Ovary (tissue), 9 donors: ENCODE measurements around the gene CD300A. TPM values are rescaled to one million over a fixed set of nuclear protein-coding genes. Genes with fewer than 3 reads are reported as not detected.

Source experiments
- DNase-seq, 5 donors: peaks; one replicate each; pipeline ENCODE4 v3.0.0-alpha.2; 2019 to 2020
- H3K27ac ChIP-seq, 2 donors: fragments of 200-600 bp; one replicate each; pipeline versions ENCODE4 v1.5.1 to v1.8.0; 2019 to 2022
- H3K27me3 ChIP-seq: fragments of 200-600 bp; one replicate; pipeline ENCODE4 v1.8.0; 2022
- H3K36me3 ChIP-seq: fragments of 200-600 bp; sonication (generic); one replicate; pipeline ENCODE4 v1.5.1; 2019
- H3K4me1 ChIP-seq: one replicate; pipeline ENCODE4 v1.8.1; 2013; ENCODE audit warnings: mild to moderate bottlenecking, moderate library complexity; ENCODE audit not compliant: insufficient read depth
- H3K4me3 ChIP-seq: fragments of 200-600 bp; sonication (generic); one replicate; pipeline ENCODE4 v1.5.1; 2017
- H3K9me3 ChIP-seq, 2 donors: fragments of 200-600 bp in 1 of 2; sonication (generic) in 1 of 2; one replicate each; pipeline versions ENCODE4 v1.5.1 to v1.8.1; 2013 to 2019; ENCODE audit warnings: mild to moderate bottlenecking in 1 of 2, moderate library complexity in 1 of 2
- EP300 ChIP-seq: sonication (generic); formaldehyde crosslinking; IDR thresholded peaks from one replicate; pipeline ENCODE4 v1.6.1; 2017; ENCODE audit warnings: antibody characterized with exemption
- POLR2A ChIP-seq: fragments of 450-650 bp; IDR thresholded peaks from one replicate; pipeline ENCODE4 v1.6.1; 2017; ENCODE audit warnings: antibody characterized with exemption, mild to moderate bottlenecking, moderate library complexity
- WGBS, 3 donors: extraction: QIAGEN DNeasy Blood & Tissue Kit in 1 of 3; methylation state at CpG; one replicate each; pipeline versions ENCODE4 v1.1.5 to v1.1.7; 2013 to 2017; 5-methylcytosine and 5-hydroxymethylcytosine counted together
- intact Hi-C, 4 donors: fragments of 100-400 bp; cut with DNase I; formaldehyde crosslinking; loops; one replicate each; pipeline versions ENCODE4 v1.11.0 to v1.15.1; 2022 to 2023
- polyA plus RNA-seq, 2 donors: library from polyadenylated mRNA; stranded (reverse); fragments of 200-250 nt in 1 of 2; fragments of 350-450 nt in 1 of 2; fragmentation: Illumina TruSeq in 1 of 2; extraction: RNeasy Lipid Tissue Mini Kit (QIAGEN cat#74804) in 1 of 2; gene quantifications; one replicate each; pipeline ENCODE4 v1.2.3, GENCODE V29; 2013 to 2014
- total RNA-seq, 7 donors: library from RNA; depleted of rRNA in 2 of 7; stranded (reverse); fragments of >200 nt in 2 of 7; fragmentation: NEBNext Ultra II Directional in 3 of 7; extraction: Animal tissue kit (Norgen Biotek cat#: 25700) in 3 of 7; gene quantifications; one replicate each; pipeline versions ENCODE4 v1.1.0 to v1.2.4, GENCODE V29; 2016 to 2023
- TF ChIP-seq, protein P1 (sequence below), 3 donors: fragments of 450-650 bp in 2 of 3; fragments of 200-600 bp in 1 of 3; IDR thresholded peaks; one replicate each; pipeline versions ENCODE4 v1.5.1 to v1.8.0; 2016 to 2022; ENCODE audit warnings: antibody characterized with exemption in 3 of 3, mild to moderate bottlenecking in 1 of 3
- donor health status: DM: no; HTN: no; CAD: no; lungs with moderate emphysema.
- donor health status: DM: no; HTN: no; CAD: no.
- donor health status: Bipolar disorder and iron deficiency.
- donor health status: DM: yes; HTN: yes; CAD: no.
- donor health status: DM: no; HTN: no; CAD: no.
- donor health status: DM: yes; HTN: yes; CAD: no.

CD300A gene
- total and polyA plus RNA-seq, 9 donors, result 1.4 to 5.5 (median 2.1) TPM

DNA sequence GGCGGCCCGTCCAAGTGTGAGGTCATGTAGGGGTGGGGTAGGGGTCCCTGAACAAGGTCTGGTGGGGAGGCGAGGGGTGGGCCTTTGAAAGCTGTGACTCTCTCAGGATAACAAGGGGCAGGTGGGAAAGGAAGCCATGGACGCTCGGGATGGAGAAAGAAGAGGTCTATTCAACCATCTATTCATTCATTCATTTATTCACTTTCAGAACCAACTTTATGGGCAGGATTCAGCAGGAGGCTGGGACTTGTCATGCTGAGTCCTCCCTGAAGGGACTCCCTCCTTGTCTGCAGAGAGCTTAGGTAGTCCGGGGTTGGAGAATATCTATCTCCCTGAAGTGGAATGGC lies 8.6 kb upstream of the CD300A start:
- 26 to 29% (median 28%) methylated on average over 6 of the region's 6 CpGs for WGBS, 3 donors
- H3K9me3 ChIP-seq, result no peaks in the 10 kb centered on the region
- no peaks in the 10 kb centered on the region for H3K36me3 ChIP-seq
- TF ChIP-seq, protein P1, sequence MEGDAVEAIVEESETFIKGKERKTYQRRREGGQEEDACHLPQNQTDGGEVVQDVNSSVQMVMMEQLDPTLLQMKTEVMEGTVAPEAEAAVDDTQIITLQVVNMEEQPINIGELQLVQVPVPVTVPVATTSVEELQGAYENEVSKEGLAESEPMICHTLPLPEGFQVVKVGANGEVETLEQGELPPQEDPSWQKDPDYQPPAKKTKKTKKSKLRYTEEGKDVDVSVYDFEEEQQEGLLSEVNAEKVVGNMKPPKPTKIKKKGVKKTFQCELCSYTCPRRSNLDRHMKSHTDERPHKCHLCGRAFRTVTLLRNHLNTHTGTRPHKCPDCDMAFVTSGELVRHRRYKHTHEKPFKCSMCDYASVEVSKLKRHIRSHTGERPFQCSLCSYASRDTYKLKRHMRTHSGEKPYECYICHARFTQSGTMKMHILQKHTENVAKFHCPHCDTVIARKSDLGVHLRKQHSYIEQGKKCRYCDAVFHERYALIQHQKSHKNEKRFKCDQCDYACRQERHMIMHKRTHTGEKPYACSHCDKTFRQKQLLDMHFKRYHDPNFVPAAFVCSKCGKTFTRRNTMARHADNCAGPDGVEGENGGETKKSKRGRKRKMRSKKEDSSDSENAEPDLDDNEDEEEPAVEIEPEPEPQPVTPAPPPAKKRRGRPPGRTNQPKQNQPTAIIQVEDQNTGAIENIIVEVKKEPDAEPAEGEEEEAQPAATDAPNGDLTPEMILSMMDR (IDR thresholded peaks at IDR 0.05), result no peak
- TF ChIP-seq POLR2A (no peak), EP300 (no peak)
- intact Hi-C loops, result loop anchor here (1.0 to 10.0 kb wide), 5 partner anchors 78 to 250 kb away; partner anchors contain the start of gene TTYH2 (in 1 of the 4)
- peaks cover 18% of the 10 kb centered on the region for H3K4me1 ChIP-seq
- H3K27ac ChIP-seq, result no peak overlapping the region
- H3K27me3 ChIP-seq, result no peaks in the 10 kb centered on the region
- no peak for DNase-seq
- H3K4me3 ChIP-seq, result no peak overlapping the region

DNA sequence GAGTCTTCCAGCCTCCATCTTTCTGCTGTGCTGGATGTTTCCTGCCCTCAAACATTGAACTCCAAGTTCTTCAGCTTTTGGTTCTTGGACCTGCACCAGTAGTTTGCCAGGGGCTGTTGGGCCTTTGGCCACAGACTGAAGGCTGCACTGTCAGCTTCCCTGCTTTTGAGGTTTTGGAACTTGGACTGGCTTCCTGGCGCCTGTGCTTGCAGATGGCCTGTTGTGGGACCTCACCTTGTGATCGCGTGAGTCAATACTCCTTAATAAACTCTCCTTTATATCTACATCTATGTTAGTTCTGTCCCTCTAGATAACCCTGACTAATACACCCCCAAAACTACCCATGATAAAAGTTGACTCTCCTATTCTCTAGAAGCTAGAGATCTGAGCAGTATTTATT lies 7.6 kb upstream of the CD300A start:
- Histone ChIP-seq H3K27me3 (no peaks in the 10 kb centered on the region), H3K4me3 (no peak overlapping the region), H3K9me3 (no peaks in the 10 kb centered on the region), H3K27ac (no peak overlapping the region), H3K4me1 (peaks cover 10% of the 10 kb centered on the region), H3K36me3 (no peaks in the 10 kb centered on the region)
- intact Hi-C loops, result loop anchor here (1.0 to 10.0 kb wide), 5 partner anchors 80 to 252 kb away; partner anchors contain the start of gene TTYH2 (in 1 of the 4)
- WGBS, 3 donors, result 68 to 79% (median 71%) methylated on average over 3 of the region's 3 CpGs
- TF ChIP-seq EP300 (no peak), POLR2A (no peak)
- TF ChIP-seq, protein P1 (IDR thresholded peaks at IDR 0.05), result no peak
- DNase-seq, result no peak

DNA sequence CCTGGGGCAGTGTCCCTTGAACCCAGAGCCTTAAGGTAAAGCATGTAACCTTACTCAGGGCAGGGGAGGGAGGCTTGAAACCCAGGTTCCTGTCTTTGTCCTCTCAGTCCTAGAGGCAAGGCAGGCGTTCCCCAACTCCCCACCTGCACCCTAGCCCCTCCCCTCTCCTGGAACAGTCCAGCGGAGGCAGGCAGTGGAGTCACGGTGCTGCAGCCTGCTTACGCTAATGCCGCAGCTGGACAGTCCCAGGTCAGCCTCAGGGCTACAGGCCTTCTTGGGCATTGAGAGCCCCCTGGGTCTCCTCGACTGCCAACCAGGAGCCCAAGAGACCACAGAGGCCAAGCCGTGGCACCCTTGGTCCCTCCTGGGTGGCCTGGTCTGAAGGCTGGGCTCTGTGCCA lies 6.8 kb upstream of the CD300A start:
- Histone ChIP-seq H3K4me1 (peaks cover 6% of the 10 kb centered on the region), H3K27ac (no peak overlapping the region), H3K9me3 (no peaks in the 10 kb centered on the region), H3K27me3 (no peaks in the 10 kb centered on the region), H3K36me3 (no peaks in the 10 kb centered on the region), H3K4me3 (no peak overlapping the region)
- DNase-seq, result no peak
- no peak for TF ChIP-seq POLR2A
- TF ChIP-seq, protein P1 (IDR thresholded peaks at IDR 0.05), result no peak
- TF ChIP-seq EP300, result no peak
- WGBS, 3 donors, result 61 to 69% (median 62%) methylated on average over 7 of the region's 7 CpGs
- intact Hi-C loops, result loop anchor here in 3 of 4 donors (2.0 to 10.0 kb wide), 4 partner anchors 81 to 252 kb away; partner anchors contain the start of gene TTYH2 (in 1 of the 3)

DNA sequence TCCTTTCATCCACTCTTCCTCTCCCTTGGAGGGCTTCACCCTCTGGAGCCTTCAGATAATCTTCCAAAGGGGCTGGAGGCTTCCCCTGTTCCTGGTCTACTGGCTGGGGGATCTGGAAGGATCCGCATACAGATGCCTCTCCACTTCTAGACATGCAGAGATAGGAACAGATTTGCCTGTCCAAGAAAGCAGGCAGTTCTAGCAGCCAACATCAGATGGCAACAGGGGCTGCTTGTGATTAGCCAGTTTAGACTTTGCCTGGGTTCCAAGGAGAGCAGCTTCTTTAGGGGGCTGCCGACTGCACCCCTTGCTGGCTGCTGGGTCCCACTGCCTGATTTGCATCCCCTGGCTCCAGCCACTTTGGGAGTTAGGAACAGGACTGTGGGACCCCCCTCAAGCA lies 6.2 kb upstream of the CD300A start:
- TF ChIP-seq EP300 (no peak), POLR2A (no peak)
- TF ChIP-seq, protein P1 (IDR thresholded peaks at IDR 0.05), result no peak
- 74 to 81% (median 75%) methylated on average over 2 of the region's 2 CpGs for WGBS, 3 donors

More for the DNA sequence above, 6.2 kb upstream of the CD300A start:
- no peak overlapping the region for H3K27ac ChIP-seq
- H3K36me3 ChIP-seq, result no peaks in the 10 kb centered on the region
- peaks cover 3% of the 10 kb centered on the region for H3K4me1 ChIP-seq
- intact Hi-C loops, result no loop called here
- no peaks in the 10 kb centered on the region for H3K9me3 ChIP-seq
- no peak overlapping the region for H3K4me3 ChIP-seq
- H3K27me3 ChIP-seq, result no peaks in the 10 kb centered on the region
- DNase-seq, result no peak
